Inflammatory macrophage treated with lipopolysaccharide for 1 hour (primary cell): Measurements from ENCODE around the gene VAV3.

Source experiments
- DNase-seq, 2 donors: peaks; one replicate each; pipeline ENCODE4 v3.0.0-alpha.2; 2020 to 2022

The VAV3 gene

GRCh38 chr1:107830526-107830925, 134.5 kb downstream of the VAV3 start:
- no peak for DNase-seq

- no peak for DNase-seq
Observed at GRCh38 chr1:107830075-107830474, 134.9 kb downstream of the VAV3 start.

- no peak for DNase-seq
Observed at GRCh38 chr1:107829036-107829770, 135.8 kb downstream of the VAV3 start.

GRCh38 chr1:107824946-107825345, 140.0 kb downstream of the VAV3 start:
- DNase-seq = no peak

GRCh38 chr1:107821340-107821739, 143.6 kb downstream of the VAV3 start:
- no peak for DNase-seq

- DNase-seq = no peak
Observed at GRCh38 chr1:107820801-107821200, 144.2 kb downstream of the VAV3 start.

GRCh38 chr1:107817935-107818334, 147.0 kb downstream of the VAV3 start:
- DNase-seq = no peak

- no peak for DNase-seq
Observed at GRCh38 chr1:107817206-107817605, 147.8 kb downstream of the VAV3 start.

GRCh38 chr1:107810291-107810951, 154.6 kb downstream of the VAV3 start:
- peak; percentile 20 to 45 for DNase-seq

- DNase-seq = no peak
Observed at GRCh38 chr1:107807855-107808254, 157.1 kb downstream of the VAV3 start.

- DNase-seq = no peak
Observed at GRCh38 chr1:107807405-107807804, 157.6 kb downstream of the VAV3 start.

- DNase-seq = no peak
Observed at GRCh38 chr1:107806902-107807301, 158.1 kb downstream of the VAV3 start.

- DNase-seq = no peak
Observed at GRCh38 chr1:107804741-107805140, 160.2 kb downstream of the VAV3 start.

GRCh38 chr1:107804134-107804533, 160.8 kb downstream of the VAV3 start:
- DNase-seq = no peak

- no peak for DNase-seq
Observed at GRCh38 chr1:107803579-107803978, 161.4 kb downstream of the VAV3 start.

GRCh38 chr1:107802654-107803053, 162.3 kb downstream of the VAV3 start:
- DNase-seq = no peak

GRCh38 chr1:107795994-107796393, 169.0 kb downstream of the VAV3 start:
- no peak for DNase-seq

GRCh38 chr1:107795441-107795840, 169.5 kb downstream of the VAV3 start:
- no peak for DNase-seq

- no peak for DNase-seq
Observed at GRCh38 chr1:107794571-107794970, 170.4 kb downstream of the VAV3 start.

GRCh38 chr1:107793896-107794453, 171.0 kb downstream of the VAV3 start:
- DNase-seq = no peak

GRCh38 chr1:107791348-107791747, 173.6 kb downstream of the VAV3 start:
- no peak for DNase-seq

GRCh38 chr1:107789817-107790524, 175.0 kb downstream of the VAV3 start:
- no peak for DNase-seq
